Measurements from ENCODE around the gene ETV1. TPM values are rescaled to one million over a fixed set of nuclear protein-coding genes. Genes with fewer than 3 reads are reported as not detected.

Gene ETV1
- total RNA-seq, 2 donors from 2014 or later = 27.7 to 58.4 TPM

DNA sequence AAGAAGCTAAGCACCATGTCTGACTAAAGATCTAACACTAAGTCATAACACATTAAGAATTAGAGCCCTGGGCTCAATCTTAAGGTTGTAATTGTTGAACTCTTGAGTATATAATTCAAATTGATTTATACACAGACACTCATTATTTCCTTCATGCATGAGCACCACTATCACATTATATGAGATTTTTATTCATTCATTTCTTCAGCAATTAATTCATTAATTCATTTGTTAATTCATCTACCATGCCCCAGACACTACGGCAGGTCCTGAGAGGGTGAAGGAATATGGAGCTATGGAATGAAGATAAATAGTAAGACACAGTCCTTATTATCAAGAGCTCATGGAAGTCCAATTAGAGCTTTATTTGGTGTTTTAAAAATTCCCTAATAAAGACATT is 41.9 kb downstream of the ETV1 start:
- TF ChIP-seq CTCF (IDR thresholded peaks at IDR 0.05) = no peak
- H3K27ac ChIP-seq = no peak overlapping the region
- H3K4me3 ChIP-seq = no peak overlapping the region
- H3K4me1 ChIP-seq = no peaks in the 10 kb centered on the region
- H3K36me3 ChIP-seq = no peaks in the 10 kb centered on the region
- no peaks in the 10 kb centered on the region for H3K9me3 ChIP-seq
- DNase-seq (ENCODE audit: low spot score) = no peak
- H3K27me3 ChIP-seq = no peaks in the 10 kb centered on the region

DNA sequence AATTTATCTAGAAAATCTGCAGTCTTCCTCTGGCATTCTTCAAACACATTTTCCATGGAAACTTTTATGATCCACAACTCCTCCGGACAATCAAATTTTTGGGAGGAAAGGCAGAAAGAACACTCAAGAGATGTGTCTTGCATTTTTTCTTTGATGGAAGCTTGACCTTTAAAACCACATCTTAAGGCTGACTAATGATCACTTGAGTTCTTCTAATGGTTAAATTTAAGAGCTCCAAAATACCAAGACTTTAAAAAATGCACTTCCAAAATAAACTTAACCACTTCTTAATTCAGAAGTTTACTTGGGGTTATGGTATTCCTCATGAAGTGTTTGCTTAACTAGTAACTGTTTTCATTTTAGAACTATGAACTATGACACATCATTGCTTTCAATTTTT is 43.3 kb downstream of the ETV1 start:
- Histone ChIP-seq H3K4me1 (no peaks in the 10 kb centered on the region), H3K9me3 (no peaks in the 10 kb centered on the region), H3K27me3 (no peaks in the 10 kb centered on the region), H3K4me3 (no peak overlapping the region), H3K36me3 (no peaks in the 10 kb centered on the region), H3K27ac (no peak overlapping the region)
- DNase-seq (ENCODE audit: low spot score) = no peak
- no peak for TF ChIP-seq CTCF (IDR thresholded peaks at IDR 0.05)

- Histone ChIP-seq H3K36me3 (no peaks in the 10 kb centered on the region), H3K27me3 (no peaks in the 10 kb centered on the region), H3K4me1 (no peaks in the 10 kb centered on the region), H3K9me3 (no peaks in the 10 kb centered on the region), H3K4me3 (no peak overlapping the region), H3K27ac (no peak overlapping the region)
- TF ChIP-seq CTCF (IDR thresholded peaks at IDR 0.05) = no peak
- no peak for DNase-seq (ENCODE audit: low spot score)
Measured at GRCh38 chr7:13945670-13946069, 43.8 kb downstream of the ETV1 start.

GRCh38 chr7:13933536-13933935 is 55.9 kb downstream of the ETV1 start:
- Histone ChIP-seq H3K27me3 (no peaks in the 10 kb centered on the region), H3K9me3 (no peaks in the 10 kb centered on the region), H3K27ac (no peak overlapping the region), H3K4me1 (no peaks in the 10 kb centered on the region), H3K4me3 (no peak overlapping the region), H3K36me3 (peaks cover 24% of the 10 kb centered on the region)
- TF ChIP-seq CTCF (IDR thresholded peaks at IDR 0.05) = no peak
- no peak for DNase-seq (ENCODE audit: low spot score)

GRCh38 chr7:13933091-13933490 is 56.4 kb downstream of the ETV1 start:
- Histone ChIP-seq H3K4me3 (no peak overlapping the region), H3K27ac (peak overlapping the region in 1 of 2 donors; percentile 3), H3K9me3 (no peaks in the 10 kb centered on the region), H3K36me3 (peaks cover 20% of the 10 kb centered on the region), H3K4me1 (no peaks in the 10 kb centered on the region), H3K27me3 (no peaks in the 10 kb centered on the region)
- no peak for DNase-seq (ENCODE audit: low spot score)
- no peak for TF ChIP-seq CTCF (IDR thresholded peaks at IDR 0.05)

GRCh38 chr7:13932131-13932530 is 57.3 kb downstream of the ETV1 start:
- Histone ChIP-seq H3K27ac (no peak overlapping the region), H3K9me3 (no peaks in the 10 kb centered on the region)
- TF ChIP-seq CTCF (IDR thresholded peaks at IDR 0.05) = no peak

More at GRCh38 chr7:13932131-13932530, 57.3 kb downstream of the ETV1 start:
- Histone ChIP-seq H3K27me3 (no peaks in the 10 kb centered on the region), H3K36me3 (peaks cover 16% of the 10 kb centered on the region), H3K4me1 (no peaks in the 10 kb centered on the region), H3K4me3 (no peak overlapping the region)
- DNase-seq (ENCODE audit: low spot score) = no peak

Data from right atrium auricular region (tissue), 2 donors.